Head of caudate nucleus (tissue), 42 donors: ENCODE measurements around the gene ZCCHC7.

Experiments used
- DNase-seq, 42 donors: peaks; one replicate each; pipeline versions ENCODE4 v3.0.0 to v3.0.0-alpha.2; 2020 to 2021; ENCODE audit warnings: mixed read lengths in 7 of 42
- intact Hi-C: fragments of 100-400 bp; cut with DNase I; formaldehyde crosslinking; loops from one replicate; pipeline ENCODE4 v1.15.0; 2022

The ZCCHC7 gene

GRCh38 chr9:37406603-37407401 is 286.4 kb downstream of the ZCCHC7 start:
- intact Hi-C loops: no loop called here
- DNase-seq: no peak

DNA sequence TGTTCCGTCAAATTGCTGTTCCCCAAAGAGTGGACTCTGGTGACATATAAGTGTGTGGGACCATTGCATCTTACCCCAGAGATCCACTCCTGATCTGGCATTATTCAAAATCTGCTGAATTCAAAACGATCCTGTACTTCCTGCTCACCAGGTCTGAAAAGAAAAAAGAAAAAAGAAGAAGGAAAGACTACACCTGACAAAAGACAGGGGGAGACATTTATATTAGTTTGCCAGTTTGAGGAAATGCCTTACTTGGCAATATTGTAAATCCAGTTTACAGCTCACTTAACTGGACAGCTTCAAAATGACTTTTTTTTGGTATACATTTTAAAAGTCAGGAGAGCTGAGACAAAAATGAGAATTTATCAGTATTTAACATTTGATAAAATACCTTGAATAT is 287.1 kb downstream of the ZCCHC7 start:
- intact Hi-C loops: no loop called here
- no peak for DNase-seq
